Measurements from ENCODE around the gene PARD3. TPM values are rescaled to one million over a fixed set of nuclear protein-coding genes. Genes with fewer than 3 reads are reported as not detected.
"Not testable (repeated sequence)": the region's sequence is repeated elsewhere in the genome, so short reads cannot be mapped to it uniquely, and the experiment has no call there.

The PARD3 gene
- polyA plus RNA-seq, 6 donors from 2014 or later: 0.05 to 0.36 (median 0.16) TPM; not detected in 3

DNA sequence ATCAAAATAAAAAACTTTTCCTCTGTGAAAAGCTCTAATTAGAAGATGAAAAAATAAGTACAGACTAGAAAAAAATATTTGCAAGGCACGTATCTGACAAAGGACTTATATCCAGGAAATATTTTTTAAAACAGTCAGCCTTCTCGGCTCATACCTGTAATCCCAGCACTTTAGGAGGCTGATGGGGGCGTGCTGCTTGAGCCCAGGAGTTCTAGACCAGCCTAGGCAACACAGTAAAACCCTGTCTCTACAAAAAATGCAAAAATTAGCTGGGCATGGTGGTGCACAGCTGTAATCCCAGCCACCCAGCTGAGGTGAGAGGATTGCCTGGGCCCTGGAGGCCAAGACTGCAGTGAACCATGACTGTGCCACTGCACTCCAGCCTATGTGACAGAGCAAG is 542.8 kb downstream of the PARD3 start:
- DNase-seq: no peak
- Mint-ChIP-seq H3K4me3 (no peak overlapping the region), H3K27ac (no peak overlapping the region), H3K4me1 (no peaks in the 10 kb centered on the region), H3K9me3 (peaks cover 0 to 5% (median 2%) of the 10 kb centered on the region in 7 donors), H3K27me3 (no peaks in the 10 kb centered on the region), H3K36me3 (no peaks in the 10 kb centered on the region)
- no peak for ATAC-seq (ENCODE audit: low read depth in 2 of 2)

DNA sequence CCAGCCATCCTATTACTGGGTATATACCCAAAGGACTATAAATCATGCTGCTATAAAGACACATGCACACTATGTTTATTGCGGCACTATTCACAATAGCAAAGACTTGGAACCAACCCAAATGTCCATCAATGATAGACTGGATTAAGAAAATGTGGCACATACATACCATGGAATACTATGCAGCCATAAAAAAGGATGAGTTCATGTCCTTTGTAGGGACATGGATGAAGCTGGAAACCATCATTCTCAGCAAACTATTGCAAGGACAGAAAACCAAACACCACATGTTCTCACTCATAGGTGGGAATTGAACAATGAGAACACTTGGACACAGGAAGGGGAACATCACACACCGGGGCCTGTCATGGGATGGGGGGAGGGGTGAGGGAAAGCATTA is 546.7 kb downstream of the PARD3 start:
- DNase-seq; ATAC-seq (ENCODE audit: low read depth in 2 of 2); H3K9me3 Mint-ChIP-seq; H3K27ac Mint-ChIP-seq; H3K4me1 Mint-ChIP-seq; H3K4me3 Mint-ChIP-seq; H3K27me3 Mint-ChIP-seq; H3K36me3 Mint-ChIP-seq: not testable (repeated sequence)

- no peaks in the 10 kb centered on the region for H3K27me3 Mint-ChIP-seq
These were observed 552.1 kb downstream of the PARD3 start for GRCh38 chr10:34262985-34263384.

DNA sequence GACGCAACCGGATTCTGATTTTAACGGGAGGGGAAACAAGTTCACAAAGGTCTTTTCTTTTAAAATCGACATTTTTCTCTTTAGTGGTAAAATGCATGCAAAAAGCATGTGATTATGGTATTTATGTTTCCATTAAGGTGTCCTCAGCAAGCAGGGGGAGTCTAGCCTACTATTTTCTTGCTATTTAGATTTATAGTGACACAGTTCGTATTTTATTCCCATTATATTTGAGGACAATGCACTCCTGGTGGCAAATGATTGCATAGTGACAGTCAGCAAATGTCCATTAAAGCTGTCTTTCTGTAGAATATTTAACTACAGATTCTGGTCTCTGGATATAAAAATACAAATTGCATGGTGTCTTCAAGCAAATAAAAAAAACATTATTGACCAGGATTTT is 554.2 kb downstream of the PARD3 start:
- Mint-ChIP-seq H3K27ac (no peak overlapping the region), H3K36me3 (no peaks in the 10 kb centered on the region), H3K27me3 (no peaks in the 10 kb centered on the region), H3K9me3 (peaks cover 0 to 3% (median 0%) of the 10 kb centered on the region in 7 donors), H3K4me1 (no peaks in the 10 kb centered on the region), H3K4me3 (no peak overlapping the region)
- DNase-seq: no peak
- ATAC-seq (ENCODE audit: low read depth in 2 of 2): no peak

More at GRCh38 chr10:34262985-34263384, 552.1 kb downstream of the PARD3 start:
- no peak overlapping the region for H3K4me3 Mint-ChIP-seq
- no peak overlapping the region for H3K27ac Mint-ChIP-seq
- no peaks in the 10 kb centered on the region for H3K36me3 Mint-ChIP-seq
- ATAC-seq (ENCODE audit: low read depth in 2 of 2) (no peak), DNase-seq (no peak)
- peaks cover 0 to 7% (median 0%) of the 10 kb centered on the region in 7 donors for H3K9me3 Mint-ChIP-seq
- no peaks in the 10 kb centered on the region for H3K4me1 Mint-ChIP-seq

DNA sequence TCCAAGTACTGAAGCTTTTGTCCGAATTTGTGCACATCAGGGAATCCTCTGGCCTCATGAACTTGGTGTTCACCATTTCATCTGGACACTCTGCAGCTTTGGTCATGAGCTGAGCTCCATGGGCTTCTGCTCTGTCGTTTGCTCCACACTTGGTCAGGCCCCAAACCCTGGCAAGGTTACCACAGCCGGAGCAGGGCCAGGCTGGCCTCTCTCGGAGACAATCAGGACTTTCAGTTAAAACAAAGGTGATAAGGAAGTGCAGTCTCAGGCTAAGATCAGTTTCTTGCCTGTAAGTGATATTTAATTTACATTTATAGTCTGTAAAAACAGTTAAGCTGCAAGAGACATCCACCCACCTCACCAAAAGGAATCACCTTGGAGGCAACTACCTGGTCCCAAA is 558.9 kb downstream of the PARD3 start:
- Mint-ChIP-seq H3K4me1 (no peaks in the 10 kb centered on the region), H3K9me3 (peaks cover 0 to 3% (median 0%) of the 10 kb centered on the region in 7 donors), H3K27ac (no peak overlapping the region), H3K27me3 (no peaks in the 10 kb centered on the region), H3K4me3 (no peak overlapping the region), H3K36me3 (no peaks in the 10 kb centered on the region)
- ATAC-seq (ENCODE audit: low read depth in 2 of 2) (no peak), DNase-seq (no peak)

DNA sequence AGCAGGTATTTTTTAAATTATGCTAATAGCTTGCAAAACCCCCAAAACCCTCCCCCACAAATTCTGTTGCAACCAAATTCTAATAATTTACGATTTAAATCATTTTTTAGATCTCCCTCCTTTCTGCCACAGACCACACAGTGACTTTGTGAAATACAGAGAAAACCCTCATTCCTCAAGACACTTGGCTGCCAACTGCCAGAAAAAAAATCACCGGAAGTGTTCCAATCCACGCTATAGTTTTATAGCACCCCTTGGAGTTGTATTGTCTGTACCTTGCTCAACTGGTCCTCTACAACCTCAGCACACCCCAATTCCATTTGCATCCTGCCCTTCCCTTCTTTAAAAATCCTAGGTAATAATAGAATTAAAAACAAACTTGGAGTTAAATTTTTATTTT is 560.1 kb downstream of the PARD3 start:
- Mint-ChIP-seq H3K36me3 (no peaks in the 10 kb centered on the region), H3K4me1 (no peaks in the 10 kb centered on the region), H3K27me3 (no peaks in the 10 kb centered on the region), H3K4me3 (no peak overlapping the region), H3K27ac (peak overlapping the region in 1 of 6 donors; percentile 44), H3K9me3 (peaks cover 0 to 3% (median 0%) of the 10 kb centered on the region in 7 donors)
- DNase-seq (no peak), ATAC-seq (ENCODE audit: low read depth in 2 of 2) (no peak)

DNA sequence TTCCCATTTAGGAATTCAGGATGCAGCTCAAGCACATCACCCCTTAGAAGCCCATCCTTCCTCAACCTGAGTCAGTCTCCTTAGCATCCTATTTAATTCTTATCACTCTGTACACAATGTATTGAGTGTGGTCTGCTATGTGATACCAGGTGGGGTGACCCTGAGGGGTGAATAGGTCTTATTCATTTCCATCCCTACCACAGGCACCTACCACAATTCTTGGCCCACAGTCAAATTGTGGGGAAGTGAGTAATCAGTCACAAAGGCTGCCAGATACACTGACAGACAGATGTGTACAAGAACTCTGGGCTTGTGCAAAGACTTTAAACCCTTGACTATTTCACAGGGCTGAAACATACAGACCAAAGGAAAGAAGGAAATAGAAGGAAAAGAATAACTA is 560.5 kb downstream of the PARD3 start:
- Mint-ChIP-seq H3K27me3 (no peaks in the 10 kb centered on the region), H3K4me1 (no peaks in the 10 kb centered on the region), H3K4me3 (no peak overlapping the region), H3K36me3 (no peaks in the 10 kb centered on the region), H3K27ac (no peak overlapping the region), H3K9me3 (peaks cover 0 to 3% (median 0%) of the 10 kb centered on the region in 7 donors)
- DNase-seq (no peak), ATAC-seq (ENCODE audit: low read depth in 2 of 2) (no peak)

- H3K9me3 Mint-ChIP-seq: no peaks in the 10 kb centered on the region
- ATAC-seq (ENCODE audit: low read depth in 2 of 2): no peak
These were observed 563.0 kb downstream of the PARD3 start for GRCh38 chr10:34252111-34252510.

GRCh38 chr10:34251177-34251576 is 563.9 kb downstream of the PARD3 start:
- DNase-seq (no peak), ATAC-seq (ENCODE audit: low read depth in 2 of 2) (no peak)
- no peaks in the 10 kb centered on the region for H3K36me3 Mint-ChIP-seq
- no peaks in the 10 kb centered on the region for H3K27me3 Mint-ChIP-seq
- H3K4me1 Mint-ChIP-seq: no peaks in the 10 kb centered on the region
- no peaks in the 10 kb centered on the region for H3K9me3 Mint-ChIP-seq
- no peak overlapping the region for H3K4me3 Mint-ChIP-seq
- H3K27ac Mint-ChIP-seq: no peak overlapping the region

More at GRCh38 chr10:34252111-34252510, 563.0 kb downstream of the PARD3 start:
- Mint-ChIP-seq H3K27ac (no peak overlapping the region), H3K4me1 (no peaks in the 10 kb centered on the region), H3K27me3 (no peaks in the 10 kb centered on the region), H3K4me3 (no peak overlapping the region), H3K36me3 (no peaks in the 10 kb centered on the region)
- no peak for DNase-seq

- DNase-seq (no peak), ATAC-seq (ENCODE audit: low read depth in 2 of 2) (no peak)
- Mint-ChIP-seq H3K27ac (no peak overlapping the region), H3K36me3 (no peaks in the 10 kb centered on the region), H3K4me1 (no peaks in the 10 kb centered on the region), H3K4me3 (no peak overlapping the region), H3K9me3 (no peaks in the 10 kb centered on the region), H3K27me3 (no peaks in the 10 kb centered on the region)
These were observed 564.4 kb downstream of the PARD3 start for GRCh38 chr10:34250722-34251121.

DNA sequence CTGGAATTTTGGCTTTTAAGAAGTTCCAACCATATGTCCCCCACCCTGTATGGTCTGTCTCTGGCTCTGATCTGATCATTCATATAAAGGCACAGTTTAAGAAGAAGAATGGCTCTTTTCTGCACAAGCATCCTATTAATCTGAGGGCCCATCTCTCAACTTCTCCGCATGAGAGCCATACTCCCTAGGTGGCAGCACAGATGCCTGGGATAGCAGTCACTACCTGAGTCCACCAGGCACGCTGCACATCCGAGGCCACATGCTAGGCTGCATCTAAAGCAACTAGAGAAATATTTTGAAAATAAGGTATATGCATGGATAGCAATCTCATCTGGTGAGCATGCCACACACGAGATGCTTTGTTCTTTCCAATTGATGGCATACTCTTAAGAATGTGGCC is 565.5 kb downstream of the PARD3 start:
- Mint-ChIP-seq H3K27me3 (no peaks in the 10 kb centered on the region), H3K9me3 (no peaks in the 10 kb centered on the region), H3K36me3 (no peaks in the 10 kb centered on the region), H3K4me3 (no peak overlapping the region), H3K4me1 (no peaks in the 10 kb centered on the region), H3K27ac (no peak overlapping the region)
- no peak for ATAC-seq (ENCODE audit: low read depth in 2 of 2)
- no peak for DNase-seq

DNA sequence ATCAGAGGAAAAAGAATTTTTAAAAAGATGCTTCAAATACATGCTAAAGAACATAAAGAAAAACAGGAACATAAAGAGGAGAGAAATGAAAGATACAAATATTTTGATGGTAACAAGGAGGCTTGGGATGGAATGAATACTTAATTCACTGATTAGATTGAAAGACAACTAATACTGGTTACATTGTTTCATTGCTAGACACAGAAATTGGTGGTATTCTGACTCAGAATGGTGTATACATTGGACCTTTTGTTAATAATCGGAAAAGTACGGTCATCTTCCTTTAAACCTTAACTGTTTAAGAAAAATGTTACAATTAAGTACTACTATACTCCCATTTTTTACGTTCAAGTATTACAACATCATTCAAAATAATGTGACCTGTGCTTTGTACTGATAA is 567.5 kb downstream of the PARD3 start:
- no peaks in the 10 kb centered on the region for H3K36me3 Mint-ChIP-seq
- DNase-seq (no peak), ATAC-seq (ENCODE audit: low read depth in 2 of 2) (no peak)
- H3K27ac Mint-ChIP-seq: no peak overlapping the region
- H3K9me3 Mint-ChIP-seq: no peaks in the 10 kb centered on the region
- no peaks in the 10 kb centered on the region for H3K27me3 Mint-ChIP-seq
- no peak overlapping the region for H3K4me3 Mint-ChIP-seq
- H3K4me1 Mint-ChIP-seq: no peaks in the 10 kb centered on the region

GRCh38 chr10:34244756-34245484 is 570.2 kb downstream of the PARD3 start:
- DNase-seq (no peak), ATAC-seq (ENCODE audit: low read depth in 2 of 2) (no peak)
- no peak overlapping the region for H3K27ac Mint-ChIP-seq
- no peaks in the 10 kb centered on the region for H3K4me1 Mint-ChIP-seq
- H3K4me3 Mint-ChIP-seq: no peak overlapping the region
- H3K27me3 Mint-ChIP-seq: no peaks in the 10 kb centered on the region
- no peaks in the 10 kb centered on the region for H3K36me3 Mint-ChIP-seq
- H3K9me3 Mint-ChIP-seq: no peaks in the 10 kb centered on the region

DNA sequence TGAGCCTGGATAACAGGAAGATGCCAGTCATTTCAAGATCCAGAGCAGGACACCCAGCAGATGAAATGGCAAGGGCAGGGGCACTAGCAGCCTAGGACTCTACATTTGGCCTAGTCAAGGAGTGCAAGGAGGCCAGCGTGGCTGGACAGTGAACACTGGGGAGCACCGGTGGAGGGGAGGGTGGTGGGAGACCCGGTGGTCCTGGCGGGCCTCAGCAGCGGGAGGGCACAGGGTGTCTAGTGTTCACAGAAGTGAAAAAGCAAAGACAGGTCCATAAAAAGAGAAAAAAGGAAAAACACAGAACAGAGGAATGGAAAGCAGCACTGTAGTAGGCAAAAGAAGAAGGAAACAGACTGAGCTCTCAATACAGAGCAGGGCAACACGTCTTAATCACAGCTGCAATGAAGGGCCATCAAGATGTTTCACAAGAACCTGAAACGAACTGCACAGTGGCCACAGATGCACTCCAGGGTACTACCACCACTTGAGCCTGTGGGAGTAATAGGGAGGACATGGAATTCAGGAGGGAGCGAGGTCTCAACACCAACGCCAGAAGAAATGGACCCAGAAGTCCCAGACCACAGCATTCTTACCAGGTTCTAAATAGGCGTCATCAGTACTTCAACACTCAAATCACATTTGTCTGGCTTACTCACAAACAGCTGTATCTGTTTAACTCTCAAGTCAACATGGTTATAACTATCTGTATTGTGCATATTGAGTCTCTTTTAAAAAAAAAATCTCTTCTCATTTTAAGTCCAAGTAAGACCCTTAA is 573.7 kb downstream of the PARD3 start:
- Mint-ChIP-seq H3K9me3 (no peaks in the 10 kb centered on the region), H3K36me3 (no peaks in the 10 kb centered on the region), H3K4me3 (no peak overlapping the region), H3K4me1 (no peaks in the 10 kb centered on the region), H3K27ac (peak overlapping the region in 1 of 6 donors; percentile 60), H3K27me3 (no peaks in the 10 kb centered on the region)
- DNase-seq (no peak), ATAC-seq (ENCODE audit: low read depth in 2 of 2) (no peak)

All from naive B cell (primary cell).